ENCODE measurements around the gene TREM2.
"Not testable (repeated sequence)": the region's sequence is repeated elsewhere in the genome, so short reads cannot be mapped to it uniquely, and the experiment has no call there.

TREM2 gene

DNA sequence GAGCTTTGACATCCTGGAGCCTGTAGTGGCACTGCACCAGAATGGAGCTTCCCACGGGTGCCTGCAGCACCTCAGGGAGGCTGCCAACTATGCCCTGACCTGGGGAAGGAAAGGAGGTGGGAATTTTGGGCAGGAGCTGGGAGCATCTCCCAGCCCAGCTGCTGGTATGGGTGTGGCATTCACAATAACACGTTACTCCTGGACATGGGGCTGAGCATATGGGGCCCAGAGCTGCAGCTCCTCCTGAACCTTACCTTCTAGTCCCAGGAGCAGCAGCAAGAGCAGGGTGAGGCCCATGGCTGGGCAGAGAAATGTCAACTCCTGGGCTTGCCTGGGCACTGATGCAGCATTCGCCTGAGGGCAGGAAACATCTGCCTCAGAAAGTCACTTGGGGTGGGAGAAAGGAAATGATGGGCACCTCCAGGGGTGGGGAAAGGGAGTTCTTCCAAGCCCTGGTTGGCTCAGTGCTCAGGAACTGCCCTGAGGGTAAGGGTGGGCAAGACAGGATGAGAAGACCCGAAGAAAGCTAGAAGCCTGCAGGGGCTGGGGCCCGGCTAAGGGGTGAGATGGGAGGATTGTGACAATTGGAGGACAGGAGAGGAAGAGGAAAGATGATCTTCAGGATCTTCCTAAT lies 8.8 kb downstream of the TREM2 start, which contains the start of gene TREML1:
TSS of gene TREML1 (minus strand) at position 356 of the 634 bp plus-strand sequence. CDS start at position 297, 59 bp downstream.
- no peak for DNase-seq

DNA sequence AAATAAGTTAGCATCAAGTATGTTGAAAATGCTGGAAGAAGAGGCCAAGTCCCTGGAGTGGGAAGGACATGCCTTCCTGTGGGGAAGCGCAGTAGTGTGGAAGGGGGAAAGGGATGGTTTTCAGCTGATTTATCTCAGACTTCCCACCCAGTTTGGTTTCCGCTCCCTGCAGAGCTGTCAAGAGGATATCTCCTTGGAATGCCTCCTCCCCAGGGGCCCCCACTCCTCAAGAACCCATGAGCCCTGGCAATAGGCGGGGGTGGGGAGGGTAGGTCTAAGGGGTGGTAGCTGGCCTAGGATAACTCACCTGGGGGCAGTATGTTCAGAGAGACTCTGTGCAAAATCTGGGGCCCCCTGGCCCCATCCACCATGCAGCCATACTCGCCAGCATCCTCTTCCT lies 9.5 kb downstream of the TREM2 start:
- DNase-seq = no peak

DNA sequence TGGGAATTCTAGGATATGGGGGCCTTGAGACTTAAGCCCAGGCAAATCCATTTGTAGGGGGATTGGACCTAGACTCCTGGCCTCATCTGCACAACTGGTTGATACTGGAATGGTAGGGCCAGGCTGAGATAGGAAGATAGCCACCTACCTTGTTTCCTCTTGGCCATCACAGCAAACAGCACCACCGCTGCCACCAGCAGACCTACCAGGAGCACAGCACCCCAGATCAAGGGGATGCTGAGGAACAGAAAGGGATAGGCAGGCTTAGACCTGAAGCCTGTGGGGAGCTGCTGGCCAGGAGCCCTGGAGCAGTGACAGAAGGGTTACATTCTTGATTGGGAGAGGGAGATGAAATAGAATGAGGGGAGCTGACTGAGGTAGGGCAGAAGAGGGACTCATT lies 12.2 kb downstream of the TREM2 start:
- no peak for DNase-seq

DNA sequence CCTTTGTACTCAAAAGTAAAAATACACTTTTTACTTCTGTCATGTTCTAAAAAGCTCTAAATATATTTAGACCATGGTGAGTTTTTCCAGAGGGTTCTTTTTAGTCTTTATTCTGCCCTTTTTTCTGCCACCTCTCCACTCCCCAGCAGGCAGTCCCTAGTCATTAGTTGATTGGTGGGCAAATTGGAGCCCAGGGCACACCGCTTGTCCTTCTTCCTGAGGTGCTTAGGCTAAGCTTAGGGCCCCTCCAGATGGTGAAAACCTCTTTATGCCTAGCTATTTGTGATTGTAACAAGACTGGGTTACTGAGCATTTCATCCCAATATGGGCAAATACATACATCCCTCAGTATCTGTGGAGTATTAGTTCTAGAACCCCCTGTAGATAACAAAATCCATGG lies 15.0 kb downstream of the TREM2 start:
- no peak for DNase-seq

DNA sequence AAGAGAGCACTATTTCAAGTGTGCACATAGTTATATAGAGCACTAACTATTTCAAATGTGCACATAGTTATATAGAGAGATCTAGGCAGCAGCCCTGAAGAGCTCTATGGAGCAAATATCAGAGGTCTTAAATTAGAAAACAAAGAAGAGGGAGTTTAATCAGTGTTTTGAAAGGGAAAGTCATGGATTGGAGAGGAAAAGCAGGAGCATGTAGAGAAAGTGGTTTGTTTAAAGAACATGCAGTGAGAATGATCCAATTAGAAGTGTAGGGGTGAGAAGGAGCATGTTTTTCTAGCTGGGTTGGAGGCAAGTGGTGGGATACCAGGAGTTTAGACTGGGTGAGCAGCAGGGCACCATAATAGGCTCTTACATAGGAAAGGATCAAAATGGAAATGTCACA lies 26.0 kb downstream of the TREM2 start:
- no peak for DNase-seq

DNA sequence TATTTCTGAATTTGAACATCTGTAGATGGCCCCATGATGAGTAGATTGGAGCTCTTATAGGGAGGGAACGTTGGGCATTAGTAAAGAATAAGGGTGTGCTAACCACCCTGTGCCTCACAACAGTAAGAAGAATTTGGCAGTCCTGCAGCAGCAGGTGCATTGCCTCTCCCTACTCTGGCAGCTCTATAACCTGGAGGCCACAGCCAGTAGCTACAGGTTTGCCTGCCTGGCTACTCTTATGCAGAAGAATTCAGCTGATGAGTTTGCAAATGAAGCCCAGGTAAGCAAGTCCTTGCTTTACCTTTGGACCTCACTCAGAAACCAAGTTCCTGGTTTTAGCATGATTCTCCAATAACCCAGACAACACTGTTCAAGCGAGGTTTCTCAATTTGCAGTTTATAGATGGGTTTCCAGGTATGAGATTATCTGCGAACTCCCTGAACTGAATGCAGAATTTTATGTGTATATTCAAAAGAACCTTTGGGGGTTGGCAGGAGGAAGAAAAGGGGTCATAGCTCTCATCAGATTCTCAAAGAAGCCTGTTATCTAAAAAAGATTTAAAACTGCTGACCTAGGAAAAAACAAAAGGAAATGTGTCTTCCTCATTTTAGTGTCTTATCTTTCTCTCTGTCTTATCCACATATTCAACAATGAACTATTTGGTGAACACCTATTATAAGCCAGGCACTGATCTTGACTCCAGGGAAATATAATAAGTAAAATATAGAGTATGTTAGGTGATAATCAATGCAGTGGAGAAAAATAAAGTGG lies 27.7 kb downstream of the TREM2 start:
- no peak for DNase-seq

DNA sequence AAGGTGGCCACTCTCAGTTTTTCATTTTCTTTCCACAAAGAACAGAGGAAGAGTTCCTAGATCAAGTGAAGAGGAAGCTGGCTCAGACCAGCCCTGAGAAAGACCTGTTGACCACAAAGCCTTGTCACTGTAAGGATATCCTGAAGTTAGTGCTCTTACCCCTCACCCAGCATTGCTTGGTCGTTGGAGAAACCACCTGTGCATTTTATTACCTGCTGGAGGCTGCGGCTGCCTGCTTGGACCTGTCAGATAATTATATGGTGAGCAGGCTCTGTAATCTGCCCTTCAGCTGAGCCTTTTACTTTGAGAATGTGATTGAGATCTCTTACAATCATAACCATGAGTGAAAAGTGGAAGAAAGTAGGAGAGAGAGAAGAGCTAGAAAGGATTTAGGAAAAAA lies 30.7 kb downstream of the TREM2 start:
- peak; percentile 87 for DNase-seq

DNA sequence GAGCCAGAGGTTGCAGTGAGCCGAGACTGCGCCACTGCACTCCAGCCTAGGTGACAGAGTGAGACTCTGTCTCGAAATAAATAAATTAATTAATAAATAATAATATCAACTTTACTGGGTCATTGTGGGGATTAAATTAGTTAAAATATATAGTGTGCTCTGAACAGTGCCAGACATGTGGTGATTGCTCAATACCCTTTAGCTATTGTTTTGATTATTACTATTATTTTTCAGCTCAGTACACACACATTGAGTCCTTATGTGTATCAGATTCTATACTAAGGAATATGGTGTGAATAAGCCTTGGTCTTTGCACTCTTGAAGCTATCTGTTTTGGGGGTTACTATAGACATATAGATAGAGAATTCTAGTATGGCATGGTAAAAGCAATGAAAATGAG lies 37.6 kb downstream of the TREM2 start:
- no peak for DNase-seq

DNA sequence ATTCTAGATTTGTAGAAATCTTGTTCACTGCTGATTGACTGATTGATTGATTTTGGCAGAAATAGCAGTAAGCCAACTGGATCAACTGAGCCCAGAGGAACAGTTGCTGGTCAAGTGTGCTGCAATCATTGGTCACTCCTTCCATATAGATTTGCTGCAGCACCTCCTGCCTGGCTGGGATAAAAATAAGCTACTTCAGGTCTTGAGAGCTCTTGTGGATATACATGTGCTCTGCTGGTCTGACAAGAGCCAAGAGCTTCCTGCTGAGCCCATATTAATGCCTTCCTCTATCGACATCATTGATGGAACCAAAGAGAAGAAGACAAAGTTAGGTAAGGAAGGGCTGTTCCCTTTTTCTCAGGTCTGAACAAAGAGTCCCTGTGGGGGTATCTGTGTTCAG lies 40.0 kb downstream of the TREM2 start:
- DNase-seq = no peak

DNA sequence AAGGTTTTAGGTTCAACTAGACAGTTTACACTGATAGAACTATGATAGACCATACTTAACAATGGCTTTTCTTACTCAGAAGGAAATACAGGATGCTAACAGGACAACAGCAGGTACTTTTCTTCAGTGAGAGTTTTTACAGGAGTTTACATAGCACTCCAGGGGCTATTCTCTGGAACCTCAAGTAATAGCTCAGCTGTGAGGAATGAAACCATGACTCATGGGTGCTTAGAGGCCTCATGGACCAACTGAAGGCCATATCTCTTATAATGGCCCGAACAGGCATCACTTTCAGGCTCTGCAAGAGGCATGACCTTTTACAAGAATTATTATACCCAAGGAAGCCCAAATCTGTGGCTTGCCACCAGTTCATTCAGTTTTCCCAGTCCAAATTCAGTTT lies 40.5 kb downstream of the TREM2 start:
- DNase-seq = no peak

DNA sequence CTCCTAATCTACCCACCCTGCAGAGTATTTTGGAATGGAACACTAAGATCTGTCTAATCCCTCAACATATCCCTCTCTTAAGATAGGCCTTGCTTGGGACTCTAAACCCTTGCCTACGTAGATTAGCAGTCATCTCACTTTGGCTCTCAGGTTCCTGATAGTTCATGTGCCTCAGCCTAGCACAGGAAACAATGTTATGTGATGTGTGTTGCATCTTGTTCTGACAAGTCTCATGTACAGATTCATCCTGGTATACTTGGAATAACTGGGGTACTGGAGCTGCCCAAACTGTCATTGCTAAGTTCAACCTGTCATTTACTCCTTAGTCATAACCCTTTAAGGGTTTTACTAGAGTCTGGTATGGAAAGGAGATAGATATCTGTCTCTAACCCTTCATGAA lies 42.9 kb downstream of the TREM2 start:
- DNase-seq = no peak

DNA sequence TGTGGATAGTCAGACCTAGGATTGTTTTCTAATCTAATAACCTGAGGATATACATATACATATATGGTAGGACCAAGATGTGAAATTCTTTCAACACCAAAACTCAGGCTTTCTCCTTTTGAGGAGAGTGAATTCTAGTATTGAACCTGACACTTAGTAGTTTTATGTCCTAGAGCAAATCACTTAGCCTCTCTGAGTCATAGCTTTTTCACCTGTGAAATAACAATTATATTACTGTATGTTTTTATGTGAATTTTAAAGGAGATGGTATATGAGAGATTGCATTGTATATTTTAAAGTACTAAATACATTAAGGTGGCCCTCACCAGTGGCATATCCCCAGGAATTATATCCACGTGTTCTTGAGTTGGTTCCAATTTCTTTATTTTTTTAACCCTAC lies 43.4 kb downstream of the TREM2 start:
- no peak for DNase-seq

DNA sequence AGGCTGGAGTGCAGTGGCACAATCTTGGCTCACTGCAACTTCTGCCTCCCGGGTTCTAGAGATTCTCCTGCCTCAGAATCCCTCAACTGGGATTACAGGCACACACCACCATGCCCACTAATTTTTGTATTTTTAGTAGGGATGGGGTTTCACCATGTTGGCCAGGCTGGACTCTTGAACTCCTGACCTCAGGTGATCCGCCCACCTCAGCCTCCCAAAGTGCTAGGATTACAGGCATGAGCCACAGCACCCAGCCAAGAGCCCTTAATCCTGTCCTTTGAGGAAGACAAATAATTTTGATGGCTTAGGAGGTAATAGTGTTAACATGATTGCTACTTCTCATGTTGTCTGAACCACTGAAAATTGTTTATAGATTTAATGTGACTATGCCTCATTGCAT lies 47.9 kb downstream of the TREM2 start:
- not testable (repeated sequence) for DNase-seq

DNA sequence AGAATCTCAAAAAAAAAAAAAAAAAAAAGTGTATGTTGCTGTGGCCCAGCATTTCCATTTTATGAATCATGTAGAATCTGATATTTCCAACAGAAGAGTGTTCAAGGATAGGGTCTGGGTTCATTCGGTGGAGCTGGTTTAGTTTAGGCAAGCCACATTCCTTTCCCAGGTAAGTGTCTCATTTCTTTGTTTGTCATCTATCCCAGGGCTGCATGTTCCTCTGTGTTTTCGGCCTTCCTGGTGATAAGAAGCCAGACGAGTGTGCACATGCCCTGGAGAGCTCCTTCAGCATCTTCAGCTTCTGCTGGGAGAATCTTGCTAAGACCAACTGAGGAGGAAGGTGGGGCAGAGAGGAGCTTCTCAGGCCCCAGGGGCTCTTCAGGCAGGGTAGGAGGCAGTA lies 51.9 kb downstream of the TREM2 start:
- DNase-seq = no peak
